Activated CD4-positive, alpha-beta T cell treated with anti-CD3 and anti-CD28 coated beads, Interleukin-2, amount 50 U/mL, for 48 hours (primary cell): Measurements from ENCODE around the gene AJAP1.

ENCODE experiments used
- DNase-seq, 2 experiments: peaks; one replicate each; pipeline ENCODE4 v3.0.0-alpha.2; 2020

The AJAP1 gene

GRCh38 chr1:4684864-4685522 is 30.6 kb downstream of the AJAP1 start:
- no peak for DNase-seq

- no peak for DNase-seq
Measured at GRCh38 chr1:4685523-4685865, 31.1 kb downstream of the AJAP1 start.

GRCh38 chr1:4687943-4688342 is 33.5 kb downstream of the AJAP1 start:
- no peak for DNase-seq

- no peak for DNase-seq
Measured at GRCh38 chr1:4689271-4689935, 35.0 kb downstream of the AJAP1 start.

GRCh38 chr1:4689941-4690635 is 35.7 kb downstream of the AJAP1 start:
- no peak for DNase-seq

- no peak for DNase-seq
Measured at GRCh38 chr1:4690951-4691675, 36.7 kb downstream of the AJAP1 start.

- no peak for DNase-seq
Measured at GRCh38 chr1:4691766-4692405, 37.5 kb downstream of the AJAP1 start.

GRCh38 chr1:4692437-4692836 is 38.0 kb downstream of the AJAP1 start:
- no peak for DNase-seq

GRCh38 chr1:4693331-4693730 is 38.9 kb downstream of the AJAP1 start:
- no peak for DNase-seq

GRCh38 chr1:4693891-4694290 is 39.5 kb downstream of the AJAP1 start:
- DNase-seq, result no peak

- DNase-seq, result no peak
Measured at GRCh38 chr1:4694492-4694891, 40.1 kb downstream of the AJAP1 start.

- DNase-seq, result no peak
Measured at GRCh38 chr1:4695241-4695640, 40.8 kb downstream of the AJAP1 start.

GRCh38 chr1:4696161-4696745 is 41.8 kb downstream of the AJAP1 start:
- no peak for DNase-seq

GRCh38 chr1:4696753-4697152 is 42.3 kb downstream of the AJAP1 start:
- no peak for DNase-seq

GRCh38 chr1:4697801-4698200 is 43.4 kb downstream of the AJAP1 start:
- no peak for DNase-seq

- DNase-seq, result no peak
Measured at GRCh38 chr1:4698911-4699310, 44.5 kb downstream of the AJAP1 start.

GRCh38 chr1:4699376-4700301 is 45.2 kb downstream of the AJAP1 start:
- no peak for DNase-seq

- no peak for DNase-seq
Measured at GRCh38 chr1:4700801-4701200, 46.4 kb downstream of the AJAP1 start.

GRCh38 chr1:4701276-4701675 is 46.9 kb downstream of the AJAP1 start:
- no peak for DNase-seq

GRCh38 chr1:4702464-4702863 is 48.1 kb downstream of the AJAP1 start:
- DNase-seq, result no peak

GRCh38 chr1:4702932-4703331 is 48.5 kb downstream of the AJAP1 start:
- DNase-seq, result no peak

- no peak for DNase-seq
Measured at GRCh38 chr1:4703646-4704045, 49.2 kb downstream of the AJAP1 start.
